ENCODE measurements around the gene DEFB131A.
"Not testable (repeated sequence)": the region's sequence is repeated elsewhere in the genome, so short reads cannot be mapped to it uniquely, and the experiment has no call there.

The DEFB131A gene

DNA sequence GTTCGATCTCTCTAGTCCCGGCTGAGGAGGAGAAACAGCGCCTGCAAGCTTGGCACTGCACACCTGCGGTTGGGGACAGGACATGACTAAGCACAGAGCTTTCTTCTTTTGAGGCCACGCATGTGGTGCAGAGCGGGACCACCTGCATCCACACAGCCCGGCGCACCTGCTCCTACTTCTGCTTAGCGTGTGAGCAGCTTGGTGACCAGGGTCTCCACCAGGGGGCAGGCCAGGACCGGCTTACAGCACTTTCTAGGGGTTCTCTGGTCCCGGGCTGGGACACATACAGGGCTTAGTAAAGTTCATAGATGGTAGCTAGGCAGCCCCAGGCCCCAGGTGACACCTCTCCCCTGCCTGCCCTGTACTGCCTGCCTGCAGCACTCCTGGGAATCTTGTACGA, 51.2 kb downstream of the DEFB131A start:
- ATAC-seq = not testable (repeated sequence)

GRCh38 chr4:9497575-9498467, 53.6 kb downstream of the DEFB131A start:
- not testable (repeated sequence) for ATAC-seq

DNA sequence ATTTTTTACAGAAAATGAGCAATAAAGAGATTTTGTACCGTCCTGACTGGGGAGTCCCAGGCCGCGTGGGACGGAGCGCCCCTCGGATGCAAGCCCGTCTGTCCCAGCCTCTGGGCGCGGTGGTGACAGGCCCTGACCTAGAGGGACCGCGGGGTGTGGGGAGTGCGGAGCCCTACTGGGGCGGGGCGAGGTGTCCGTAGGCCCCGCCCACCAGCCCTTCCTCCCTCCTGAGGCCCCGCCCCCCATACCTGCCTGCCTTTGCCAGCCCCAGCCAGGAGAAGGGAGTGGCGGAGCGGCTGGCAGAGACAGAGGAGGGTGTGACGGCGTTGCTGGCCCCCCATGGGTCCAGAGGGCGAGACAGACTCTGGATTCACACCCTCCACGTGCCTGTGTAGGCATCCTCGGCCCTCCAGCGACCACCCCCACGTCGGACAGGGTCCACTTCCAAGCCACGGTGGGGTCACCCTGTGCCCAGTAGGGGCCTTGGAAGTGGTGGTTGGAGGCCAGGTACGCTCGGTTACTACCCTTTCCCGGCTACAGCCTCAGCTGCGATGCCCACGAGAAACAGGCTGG, 54.3 kb downstream of the DEFB131A start:
- not testable (repeated sequence) for ATAC-seq

- ATAC-seq = not testable (repeated sequence)
These were observed 55.8 kb downstream of the DEFB131A start for GRCh38 chr4:9499974-9500487.

Data from activated CD4-positive, CD25-positive, alpha-beta regulatory T cell treated with anti-CD3 and anti-CD28 coated beads, Interleukin-2, amount 50 U/mL, for 24 hours (primary cell).